A172 (cell line): ENCODE data around the gene TMEM234. TPM values are rescaled to one million over a fixed set of nuclear protein-coding genes. Genes with fewer than 3 reads are reported as not detected.
A peak's percentile ranks its signal among the peaks of the same experiment; 100 is the strongest.
"Not testable (repeated sequence)": the region's sequence is repeated elsewhere in the genome, so short reads cannot be mapped to it uniquely, and the experiment has no call there.

Experiments used
- DNase-seq: peaks from one replicate; pipeline ENCODE4 v3.0.0-alpha.2; 2015; ENCODE audit warnings: low spot score
- total RNA-seq: library from RNA; depleted of rRNA; stranded (reverse); fragments of >200 nt; shearing (Covaris generic); gene quantifications from 2 replicates; pipeline ENCODE4 v1.2.3, GENCODE V29; 2014; rRNA removed

Gene TMEM234
- total RNA-seq: 3.6 and 5.5 TPM in 2 replicates

- peak; percentile 78 for DNase-seq
Measured at GRCh38 chr1:32221980-32222755, at the start of gene TMEM234, which contains the start of gene EIF3I. Gene TMEM234 (minus strand): TSS chr1:32222353. CDS start chr1:32222322, 31 bp downstream. Gene EIF3I (plus strand): TSS chr1:32222407. CDS start chr1:32222442, 35 bp downstream.

GRCh38 chr1:32269744-32270143, 47.6 kb upstream of the TMEM234 start:
- no peak for DNase-seq

- DNase-seq: no peak
Measured at GRCh38 chr1:32266921-32267591, 44.9 kb upstream of the TMEM234 start.

GRCh38 chr1:32265846-32266245, 43.7 kb upstream of the TMEM234 start:
- DNase-seq: no peak

DNA sequence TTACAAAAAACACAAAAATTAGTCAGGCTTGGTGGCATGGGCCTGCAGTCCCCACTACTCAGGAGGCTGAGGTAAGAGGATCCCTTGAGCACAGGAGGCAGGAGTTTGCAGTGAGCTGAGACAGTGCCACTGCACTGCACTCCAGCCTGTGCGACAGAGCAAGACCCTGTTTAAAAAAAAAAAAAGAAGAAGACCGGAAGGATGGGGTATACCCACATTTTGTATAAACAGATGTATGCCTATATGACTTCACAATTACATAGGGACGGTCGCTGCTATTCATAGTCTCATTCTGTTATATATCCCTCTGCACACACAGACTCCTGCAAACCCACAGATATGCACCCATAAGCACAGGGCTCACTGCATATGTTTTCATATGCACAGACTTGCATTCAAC, 41.6 kb upstream of the TMEM234 start:
- DNase-seq: no peak

- not testable (repeated sequence) for DNase-seq
Measured at GRCh38 chr1:32263236-32263593, 41.1 kb upstream of the TMEM234 start.

DNA sequence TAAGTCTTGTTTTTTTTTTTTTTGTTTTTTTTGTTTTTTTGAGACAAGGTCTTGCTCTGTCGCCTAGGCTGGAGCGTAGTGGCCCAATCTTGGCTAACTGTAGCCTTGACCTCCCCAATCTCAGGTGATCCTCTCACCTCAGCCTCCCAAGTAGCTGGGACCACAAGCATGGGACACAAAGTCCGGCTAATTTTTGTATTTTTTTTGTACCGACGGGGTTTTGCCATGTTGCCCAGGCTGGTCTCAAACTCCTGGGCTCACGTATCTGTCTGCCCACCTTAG, 35.0 kb upstream of the TMEM234 start:
- DNase-seq: no peak

- no peak for DNase-seq
Measured at GRCh38 chr1:32256473-32257226, 34.5 kb upstream of the TMEM234 start.

DNA sequence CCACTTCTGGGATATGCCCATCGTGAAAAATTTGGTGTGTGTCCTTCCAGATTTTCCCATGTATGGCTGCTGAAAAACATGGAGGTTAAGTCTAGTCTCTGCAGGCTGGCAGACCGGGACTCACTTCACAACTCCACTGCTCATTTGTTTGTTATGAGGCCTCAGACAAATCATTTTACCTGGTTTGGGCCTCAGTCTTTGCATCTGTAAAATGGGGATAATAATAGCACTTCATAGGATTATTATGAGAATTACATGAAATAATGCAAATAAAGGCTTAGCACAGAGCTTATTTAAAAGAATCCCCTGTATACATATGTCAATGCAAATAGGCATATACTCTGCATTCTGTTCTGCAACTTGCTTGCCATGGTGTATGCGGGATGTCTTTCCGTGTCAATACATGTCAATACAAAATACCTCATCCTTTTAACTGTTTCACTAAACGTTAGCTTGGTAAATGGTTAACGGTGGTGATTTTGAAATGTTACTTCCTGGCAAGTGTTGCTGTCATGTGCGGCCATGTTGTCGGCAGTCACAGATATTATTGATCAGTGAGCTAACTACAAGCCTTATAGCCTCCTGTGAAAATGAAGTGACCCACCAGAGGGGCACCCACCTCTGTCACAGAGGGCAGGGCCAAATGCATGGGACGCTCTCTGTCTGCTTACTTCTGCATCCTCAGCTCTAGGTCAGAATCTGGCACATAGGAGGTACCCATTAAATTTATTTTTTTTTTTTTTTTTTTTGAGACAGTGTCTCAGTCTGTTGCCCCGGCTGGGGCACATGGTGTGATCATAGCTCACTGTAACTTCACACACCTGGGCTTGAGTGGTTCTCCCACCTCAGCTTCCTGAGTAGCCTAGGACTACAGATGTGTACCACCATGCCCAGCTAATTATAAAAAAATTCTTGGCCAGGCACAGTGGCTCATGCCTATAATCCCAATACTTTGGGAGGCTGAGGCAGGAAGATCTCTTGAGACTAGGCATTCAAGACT, 33.2 kb upstream of the TMEM234 start:
- DNase-seq: no peak

DNA sequence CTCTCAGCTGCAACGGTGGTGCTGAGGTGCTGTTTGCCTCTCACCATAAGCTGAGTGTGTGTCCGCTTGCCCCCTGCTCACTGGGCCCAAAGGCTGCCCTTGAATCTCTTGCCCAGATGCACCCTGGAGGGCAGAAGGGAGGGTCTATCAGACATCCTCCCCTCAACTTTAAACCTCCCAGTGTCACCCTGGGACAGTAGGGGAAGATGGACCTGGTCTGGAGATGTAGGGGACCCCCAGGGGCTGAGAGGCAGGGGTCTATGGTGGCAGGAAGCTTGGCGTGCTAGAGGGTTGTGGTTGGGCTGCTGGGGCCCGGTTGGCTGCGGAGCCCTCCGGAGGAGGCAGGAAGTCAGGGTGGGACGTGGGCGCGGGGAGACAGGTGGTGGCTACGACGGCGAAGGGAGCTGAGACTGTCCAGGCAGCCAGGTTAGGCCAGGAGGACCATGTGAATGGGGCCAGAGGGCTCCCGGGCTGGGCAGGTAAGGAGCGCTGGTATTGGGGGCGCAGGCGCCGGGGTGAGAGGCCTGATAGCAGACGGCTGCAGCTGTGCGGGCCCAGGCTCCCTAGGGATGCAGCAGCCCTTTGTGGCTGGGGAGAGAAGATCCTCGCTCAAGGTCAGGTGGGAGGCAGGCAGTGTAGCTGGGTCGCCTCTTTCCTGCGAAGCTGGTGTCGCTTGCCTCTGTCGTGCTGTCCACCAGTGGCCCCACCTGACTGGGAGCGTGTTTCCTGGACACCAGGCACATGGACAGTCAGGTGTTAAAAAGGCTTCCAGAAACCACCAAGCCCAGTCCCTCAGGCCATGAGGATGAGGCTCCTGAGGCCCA, 29.0 kb upstream of the TMEM234 start, which contains the start of gene LCK:
LCK (plus strand) TSS at position 373 of the 824 bp plus-strand sequence. CDS start 23,065 bp downstream, outside the sequence.
- no peak for DNase-seq

- DNase-seq: peak; percentile 26
Measured at GRCh38 chr1:32249831-32250525, 27.8 kb upstream of the TMEM234 start.

GRCh38 chr1:32247983-32248889, 26.1 kb upstream of the TMEM234 start:
- DNase-seq: peak; percentile 53

GRCh38 chr1:32247452-32247851, 25.3 kb upstream of the TMEM234 start:
- DNase-seq: no peak

- peak; percentile 61 for DNase-seq
Measured at GRCh38 chr1:32246888-32247273, 24.7 kb upstream of the TMEM234 start, which contains the start of gene FAM167B. Gene FAM167B (plus strand): TSS chr1:32247222. CDS start chr1:32247422, 200 bp downstream.

DNA sequence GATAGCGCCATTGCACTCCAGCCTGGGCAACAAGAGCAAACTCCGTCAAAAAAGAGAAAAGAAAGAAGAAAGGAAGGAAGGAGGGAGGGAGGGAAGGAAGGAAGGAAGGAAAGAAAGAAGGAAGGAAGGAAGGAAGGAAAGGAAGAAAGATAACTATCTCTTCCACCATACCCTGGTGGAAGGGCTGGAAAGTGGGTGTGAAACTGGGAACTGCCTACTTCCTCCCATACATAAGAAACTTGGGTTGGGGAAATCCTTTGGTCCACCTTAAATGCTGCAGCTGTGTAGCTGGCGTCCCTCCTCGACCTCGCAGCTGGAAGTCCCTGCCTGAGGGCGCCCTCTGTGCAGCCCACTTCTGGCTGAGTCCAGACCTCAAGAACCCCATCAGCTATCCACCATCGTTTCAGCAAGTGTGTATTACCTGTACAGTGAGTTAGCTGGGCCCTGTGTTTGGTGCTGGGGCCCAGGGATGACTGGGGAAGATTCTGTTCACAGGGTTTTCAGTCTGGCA, 20.2 kb upstream of the TMEM234 start:
- DNase-seq: no peak

DNA sequence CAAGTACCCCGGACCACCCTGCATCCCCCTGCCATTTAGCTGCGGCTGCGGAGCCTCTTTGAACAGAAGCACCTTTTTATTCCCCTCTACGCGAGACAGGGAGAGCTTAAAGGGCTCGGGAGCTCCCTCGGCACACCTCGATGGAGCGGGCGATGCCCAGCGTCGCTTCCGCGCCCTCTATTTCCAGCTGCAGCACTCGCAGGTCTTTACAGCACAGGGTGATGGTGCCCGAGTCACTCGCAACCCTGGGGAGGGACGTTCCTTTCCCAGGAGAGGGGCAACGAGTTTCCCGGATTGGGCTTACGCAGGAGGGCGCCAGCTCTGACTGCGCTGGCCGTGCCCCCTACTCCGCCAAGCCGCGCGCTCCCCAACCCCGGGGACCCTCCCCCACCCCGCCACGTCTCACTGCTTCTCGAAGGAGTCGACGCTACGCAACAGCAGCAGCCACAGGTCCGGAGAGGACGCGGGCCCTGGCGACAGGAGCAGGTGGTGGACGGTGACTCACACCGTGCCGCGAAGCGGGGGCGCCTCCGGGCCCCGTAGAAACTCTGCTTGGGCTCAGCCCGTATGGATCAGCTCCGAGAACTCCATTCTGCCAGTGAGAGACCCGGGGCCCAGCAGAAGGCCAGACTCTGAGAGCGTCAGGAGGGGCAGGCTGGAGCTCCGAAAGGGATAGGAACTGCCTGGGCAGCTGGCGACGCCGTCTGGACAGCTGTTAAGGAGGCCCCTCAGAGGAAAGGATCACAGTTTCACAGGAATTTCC, 19.0 kb upstream of the TMEM234 start:
- DNase-seq: no peak

GRCh38 chr1:32240140-32240951, 18.2 kb upstream of the TMEM234 start:
- no peak for DNase-seq
